ENCODE results near the gene SAPCD1.

SAPCD1 gene

DNA sequence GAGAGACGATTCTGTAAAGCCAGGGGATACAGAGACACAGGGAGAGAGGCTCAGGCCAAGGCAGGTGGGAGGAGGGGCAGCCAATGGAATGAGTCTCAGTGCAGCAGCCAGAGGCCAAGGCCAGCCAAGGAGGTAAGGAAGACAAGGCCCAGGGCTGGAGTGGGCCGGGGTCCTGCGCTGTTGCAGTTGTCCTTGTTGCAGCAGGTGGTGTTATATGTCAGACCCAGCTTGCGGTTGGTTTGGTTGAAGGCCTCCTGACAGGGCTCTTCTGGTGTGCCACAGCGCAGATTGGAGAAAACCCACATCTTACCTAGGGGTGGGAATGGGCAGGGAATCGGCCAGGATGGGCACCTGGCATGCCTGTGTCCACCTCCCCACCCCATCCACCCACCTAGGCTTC is 43.5 kb upstream of the SAPCD1 start:
- TF ChIP-seq, protein P1, sequence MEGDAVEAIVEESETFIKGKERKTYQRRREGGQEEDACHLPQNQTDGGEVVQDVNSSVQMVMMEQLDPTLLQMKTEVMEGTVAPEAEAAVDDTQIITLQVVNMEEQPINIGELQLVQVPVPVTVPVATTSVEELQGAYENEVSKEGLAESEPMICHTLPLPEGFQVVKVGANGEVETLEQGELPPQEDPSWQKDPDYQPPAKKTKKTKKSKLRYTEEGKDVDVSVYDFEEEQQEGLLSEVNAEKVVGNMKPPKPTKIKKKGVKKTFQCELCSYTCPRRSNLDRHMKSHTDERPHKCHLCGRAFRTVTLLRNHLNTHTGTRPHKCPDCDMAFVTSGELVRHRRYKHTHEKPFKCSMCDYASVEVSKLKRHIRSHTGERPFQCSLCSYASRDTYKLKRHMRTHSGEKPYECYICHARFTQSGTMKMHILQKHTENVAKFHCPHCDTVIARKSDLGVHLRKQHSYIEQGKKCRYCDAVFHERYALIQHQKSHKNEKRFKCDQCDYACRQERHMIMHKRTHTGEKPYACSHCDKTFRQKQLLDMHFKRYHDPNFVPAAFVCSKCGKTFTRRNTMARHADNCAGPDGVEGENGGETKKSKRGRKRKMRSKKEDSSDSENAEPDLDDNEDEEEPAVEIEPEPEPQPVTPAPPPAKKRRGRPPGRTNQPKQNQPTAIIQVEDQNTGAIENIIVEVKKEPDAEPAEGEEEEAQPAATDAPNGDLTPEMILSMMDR (conservative IDR thresholded peaks at IDR 0.05; ENCODE audit: control insufficient read depth, insufficient read depth, low read depth, low read length) = no peak
- DNase-seq (ENCODE audit: low read depth) = no peak
- H3K4me3 ChIP-seq (ENCODE audit: control insufficient read depth, low read depth, low read length) = no peak overlapping the region

DNA sequence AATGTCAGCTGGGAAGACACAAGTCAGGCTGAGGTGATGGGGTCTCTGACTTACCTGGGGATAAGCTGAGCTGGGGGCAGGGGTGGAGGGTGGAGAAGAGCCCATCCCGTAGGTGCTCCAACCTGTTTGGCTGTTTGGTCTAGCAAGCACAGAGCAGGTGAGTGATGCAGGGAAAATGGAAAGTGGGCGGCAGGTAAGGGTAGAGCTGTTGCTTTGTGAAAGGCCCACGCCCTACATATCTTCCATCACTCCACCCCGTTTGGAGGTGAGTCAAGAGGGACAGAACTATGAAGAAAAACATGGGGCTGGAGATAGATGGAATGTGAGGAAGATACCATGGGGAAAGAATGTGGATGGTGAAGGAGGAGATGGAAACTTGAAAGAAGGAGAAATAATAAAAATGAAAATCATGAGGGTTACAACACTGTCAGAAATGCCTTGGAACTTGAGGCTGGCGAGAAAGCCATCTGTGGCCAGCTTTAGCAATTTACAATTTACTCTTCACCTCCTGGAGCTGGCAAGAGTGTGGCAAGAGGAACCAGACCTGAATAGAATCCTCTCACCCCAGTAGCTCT is 42.2 kb upstream of the SAPCD1 start:
- TF ChIP-seq, protein P1 (conservative IDR thresholded peaks at IDR 0.05; ENCODE audit: control insufficient read depth, insufficient read depth, low read depth, low read length) = no peak
- H3K4me3 ChIP-seq (ENCODE audit: control insufficient read depth, low read depth, low read length) = no peak overlapping the region
- no peak for DNase-seq (ENCODE audit: low read depth)

DNA sequence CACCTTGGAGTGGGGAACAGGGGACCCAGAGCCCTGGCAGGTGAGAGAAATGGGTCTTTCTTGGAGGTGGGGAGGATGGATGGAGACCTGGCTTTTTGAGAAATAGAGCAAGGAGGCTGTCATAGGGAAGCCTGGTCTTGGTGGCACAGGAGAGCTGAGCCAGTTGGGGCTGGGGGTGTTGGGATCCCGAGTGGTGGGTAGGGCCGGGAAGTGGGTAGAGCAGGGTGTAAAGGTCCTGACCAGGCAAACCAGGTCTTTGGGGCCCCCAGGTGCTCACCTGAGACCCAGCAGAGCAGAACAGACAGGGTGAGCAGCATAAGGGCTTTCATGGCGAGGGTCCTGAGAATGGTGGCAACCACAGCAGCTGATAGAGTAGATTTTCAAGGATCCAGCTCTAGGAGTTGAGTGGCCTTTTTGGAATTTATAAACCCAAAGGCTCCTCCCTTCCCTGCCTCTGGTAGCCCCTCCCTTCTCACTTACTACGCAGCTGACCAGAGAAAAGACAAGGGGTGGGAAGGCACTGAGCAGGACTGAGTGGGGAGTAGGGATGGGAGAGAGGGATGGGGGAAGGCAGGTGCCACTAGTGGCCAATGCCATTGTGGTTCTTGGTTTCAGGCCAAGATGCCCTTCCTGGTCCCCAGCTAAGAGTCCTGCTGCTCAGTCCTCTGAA is 41.0 kb upstream of the SAPCD1 start, which contains the start of gene LY6G6C:
Gene LY6G6C, minus strand, starts transcription at position 396 of the 670 bp plus-strand sequence. Its CDS starts 67 bp downstream, at position 329.
- TF ChIP-seq, protein P1 (conservative IDR thresholded peaks at IDR 0.05; ENCODE audit: control insufficient read depth, insufficient read depth, low read depth, low read length) = no peak
- no peak for DNase-seq (ENCODE audit: low read depth)
- no peak within 1 kb of the TSS for H3K4me3 ChIP-seq (ENCODE audit: control insufficient read depth, low read depth, low read length)

DNA sequence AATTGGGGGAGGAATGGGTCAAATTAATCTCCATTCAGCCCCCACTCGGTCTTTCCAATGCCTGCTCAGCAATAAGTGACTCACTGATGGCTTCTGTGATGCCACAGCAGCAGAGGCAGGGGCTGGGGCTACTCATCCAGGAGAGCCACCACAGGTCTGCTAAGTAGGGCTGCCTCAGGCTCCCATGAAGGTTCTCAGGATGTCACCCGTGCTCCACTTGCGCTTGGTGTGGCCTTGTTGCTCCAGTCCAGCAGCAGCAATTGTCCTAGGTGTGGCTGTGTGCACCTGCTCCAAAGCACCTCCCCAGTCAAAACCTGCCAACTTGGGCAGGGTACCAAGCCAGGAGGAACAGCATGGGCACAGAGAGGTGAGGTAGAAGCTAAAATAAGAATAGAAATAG is 40.3 kb upstream of the SAPCD1 start:
- no peak for DNase-seq (ENCODE audit: low read depth)
- TF ChIP-seq, protein P1 (conservative IDR thresholded peaks at IDR 0.05; ENCODE audit: control insufficient read depth, insufficient read depth, low read depth, low read length) = no peak
- no peak overlapping the region for H3K4me3 ChIP-seq (ENCODE audit: control insufficient read depth, low read depth, low read length)

DNA sequence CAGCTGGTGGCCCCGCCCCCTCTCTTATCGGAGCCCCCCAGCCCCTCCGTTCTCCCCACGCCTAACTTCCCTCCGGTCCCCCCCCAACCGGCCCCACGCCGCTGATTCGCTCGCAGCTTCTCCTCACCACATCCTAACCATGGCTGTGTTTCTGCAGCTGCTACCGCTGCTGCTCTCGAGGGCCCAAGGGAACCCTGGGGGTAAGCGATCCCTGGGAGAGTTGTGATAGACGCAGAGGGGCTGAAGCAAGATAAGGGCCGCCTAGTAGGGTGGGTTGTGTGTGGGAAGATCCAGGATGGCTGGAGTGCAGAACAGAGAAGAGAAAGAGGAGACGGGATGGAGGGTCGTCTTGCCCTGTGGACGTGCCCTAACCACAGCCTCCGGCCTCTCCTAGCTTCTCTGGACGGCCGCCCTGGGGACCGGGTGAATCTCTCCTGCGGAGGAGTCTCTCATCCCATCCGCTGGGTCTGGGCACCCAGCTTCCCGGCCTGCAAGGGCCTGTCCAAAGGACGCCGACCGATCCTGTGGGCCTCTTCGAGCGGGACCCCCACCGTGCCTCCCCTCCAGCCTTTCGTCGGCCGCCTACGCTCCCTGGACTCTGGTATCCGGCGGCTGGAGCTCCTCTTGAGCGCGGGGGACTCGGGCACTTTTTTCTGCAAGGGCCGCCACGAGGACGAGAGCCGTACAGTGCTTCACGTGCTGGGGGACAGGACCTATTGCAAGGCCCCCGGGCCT is 39.0 kb upstream of the SAPCD1 start, which contains the start of gene MPIG6B:
Gene MPIG6B, plus strand, starts transcription at position 129 of the 735 bp plus-strand sequence. Its CDS starts 11 bp downstream, at position 140.
- DNase-seq (ENCODE audit: low read depth) = no peak
- TF ChIP-seq, protein P1 (conservative IDR thresholded peaks at IDR 0.05; ENCODE audit: control insufficient read depth, insufficient read depth, low read depth, low read length) = no peak

DNA sequence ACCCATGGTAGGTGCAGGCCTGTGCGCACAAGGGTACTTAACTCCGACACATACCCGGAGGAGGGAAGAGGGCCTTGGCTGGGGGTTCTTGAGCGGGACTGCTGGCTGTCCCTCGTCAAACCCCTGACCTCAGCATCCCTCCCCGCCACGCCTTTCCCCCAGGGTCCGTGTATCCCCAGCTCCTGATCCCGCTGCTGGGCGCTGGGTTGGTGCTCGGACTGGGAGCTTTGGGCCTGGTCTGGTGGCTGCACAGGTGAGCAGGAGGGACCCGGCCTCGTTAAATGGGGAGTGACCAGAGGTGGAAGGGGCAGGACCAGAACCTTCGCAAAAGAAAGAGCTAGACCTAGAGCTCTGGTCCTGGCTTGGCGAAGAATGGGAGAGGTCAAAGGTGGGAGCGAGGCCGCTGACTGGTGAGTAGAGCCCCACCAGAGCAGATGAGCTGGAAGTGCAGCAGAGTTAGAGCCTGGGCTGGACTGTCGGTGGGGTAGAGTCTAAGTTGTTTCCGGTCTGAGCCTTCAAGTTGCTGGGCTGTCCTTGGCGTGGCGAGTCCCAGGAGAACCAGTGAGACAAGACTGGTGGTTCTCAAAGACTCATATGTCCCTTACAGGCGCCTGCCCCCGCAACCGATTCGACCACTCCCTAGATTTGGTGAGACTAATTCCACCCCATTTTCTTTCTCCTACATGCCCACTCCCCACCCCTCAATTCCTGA is 38.3 kb upstream of the SAPCD1 start:
- no peak for DNase-seq (ENCODE audit: low read depth)
- H3K4me3 ChIP-seq (ENCODE audit: control insufficient read depth, low read depth, low read length) = no peak overlapping the region
- TF ChIP-seq, protein P1 (conservative IDR thresholded peaks at IDR 0.05; ENCODE audit: control insufficient read depth, insufficient read depth, low read depth, low read length) = no peak

More for the DNA sequence above, 39.0 kb upstream of the SAPCD1 start, which contains the start of gene MPIG6B:
- no peak within 1 kb of the TSS for H3K4me3 ChIP-seq (ENCODE audit: control insufficient read depth, low read depth, low read length)
